ENCODE data around the gene GNAT2.

The GNAT2 gene

GRCh38 chr1:109626682-109627408 is 7.4 kb upstream of the GNAT2 start:
- no peak for DNase-seq

GRCh38 chr1:109625601-109626560 is 6.5 kb upstream of the GNAT2 start:
- no peak for DNase-seq

GRCh38 chr1:109625176-109625575 is 5.8 kb upstream of the GNAT2 start:
- no peak for DNase-seq

GRCh38 chr1:109624201-109625010 is 5.0 kb upstream of the GNAT2 start:
- DNase-seq, result no peak

- no peak for DNase-seq
Observed at GRCh38 chr1:109623601-109624161, 4.3 kb upstream of the GNAT2 start.

GRCh38 chr1:109622895-109623294 is 3.5 kb upstream of the GNAT2 start:
- no peak for DNase-seq

- DNase-seq, result no peak
Observed at GRCh38 chr1:109622137-109622892, 2.9 kb upstream of the GNAT2 start.

GRCh38 chr1:109621379-109622136 is 2.1 kb upstream of the GNAT2 start:
- no peak for DNase-seq

GRCh38 chr1:109620841-109621286 is 1.4 kb upstream of the GNAT2 start:
- peak; percentile 79 for DNase-seq

- DNase-seq, result no peak
Observed at GRCh38 chr1:109620401-109620791, 980 bp upstream of the GNAT2 start.

GRCh38 chr1:109618661-109619575 is 498 bp downstream of the GNAT2 start:
- no peak for DNase-seq

- DNase-seq, result no peak
Observed at GRCh38 chr1:109617291-109617801, 2.1 kb downstream of the GNAT2 start.

GRCh38 chr1:109616391-109616790 is 3.0 kb downstream of the GNAT2 start:
- DNase-seq, result no peak

- no peak for DNase-seq
Observed at GRCh38 chr1:109615879-109616278, 3.5 kb downstream of the GNAT2 start.

- DNase-seq, result no peak
Observed at GRCh38 chr1:109613361-109614147, 5.9 kb downstream of the GNAT2 start.

GRCh38 chr1:109611308-109611990 is 8.0 kb downstream of the GNAT2 start:
- DNase-seq, result no peak

GRCh38 chr1:109610609-109611307 is 8.7 kb downstream of the GNAT2 start:
- DNase-seq, result no peak

- no peak for DNase-seq
Observed at GRCh38 chr1:109609881-109610280, 9.5 kb downstream of the GNAT2 start.

Measured in NCI-H774 (cell line).